ENCODE measurements around the gene CDKAL1.

CDKAL1 gene

GRCh38 chr6:21095462-21095861 lies 561.2 kb downstream of the CDKAL1 start:
- DNase-seq = no peak

- no peak for DNase-seq
Observed at GRCh38 chr6:21098134-21098533, 563.9 kb downstream of the CDKAL1 start.

- DNase-seq = no peak
Observed at GRCh38 chr6:21098744-21099143, 564.5 kb downstream of the CDKAL1 start.

GRCh38 chr6:21099338-21100314 lies 565.4 kb downstream of the CDKAL1 start:
- DNase-seq = no peak

GRCh38 chr6:21100991-21101390 lies 566.7 kb downstream of the CDKAL1 start:
- DNase-seq = no peak

- peak; percentile 87 for DNase-seq
Observed at GRCh38 chr6:21101694-21102093, 567.4 kb downstream of the CDKAL1 start.

GRCh38 chr6:21102201-21102600 lies 567.9 kb downstream of the CDKAL1 start:
- no peak for DNase-seq

GRCh38 chr6:21102624-21103023 lies 568.4 kb downstream of the CDKAL1 start:
- DNase-seq = no peak

GRCh38 chr6:21103626-21104224 lies 569.5 kb downstream of the CDKAL1 start:
- peak; percentile 78 for DNase-seq

GRCh38 chr6:21104288-21104687 lies 570.0 kb downstream of the CDKAL1 start:
- DNase-seq = no peak

GRCh38 chr6:21107796-21108195 lies 573.5 kb downstream of the CDKAL1 start:
- no peak for DNase-seq

- no peak for DNase-seq
Observed at GRCh38 chr6:21109391-21110178, 575.3 kb downstream of the CDKAL1 start.

GRCh38 chr6:21110684-21111083 lies 576.4 kb downstream of the CDKAL1 start:
- no peak for DNase-seq

- no peak for DNase-seq
Observed at GRCh38 chr6:21111093-21111725, 577.0 kb downstream of the CDKAL1 start.

- peak; percentile 93 for DNase-seq
Observed at GRCh38 chr6:21115111-21115510, 580.9 kb downstream of the CDKAL1 start.

- no peak for DNase-seq
Observed at GRCh38 chr6:21116736-21117135, 582.5 kb downstream of the CDKAL1 start.

- DNase-seq = no peak
Observed at GRCh38 chr6:21118216-21118780, 584.0 kb downstream of the CDKAL1 start.

GRCh38 chr6:21121636-21122136 lies 587.4 kb downstream of the CDKAL1 start:
- no peak for DNase-seq

- no peak for DNase-seq
Observed at GRCh38 chr6:21123507-21124436, 589.5 kb downstream of the CDKAL1 start.

- DNase-seq = no peak
Observed at GRCh38 chr6:21128601-21129000, 594.3 kb downstream of the CDKAL1 start.

GRCh38 chr6:21131406-21131805 lies 597.1 kb downstream of the CDKAL1 start:
- DNase-seq = no peak

All from NCI-H2029 (cell line).